ENCODE data around the gene MCF2L.

DNA sequence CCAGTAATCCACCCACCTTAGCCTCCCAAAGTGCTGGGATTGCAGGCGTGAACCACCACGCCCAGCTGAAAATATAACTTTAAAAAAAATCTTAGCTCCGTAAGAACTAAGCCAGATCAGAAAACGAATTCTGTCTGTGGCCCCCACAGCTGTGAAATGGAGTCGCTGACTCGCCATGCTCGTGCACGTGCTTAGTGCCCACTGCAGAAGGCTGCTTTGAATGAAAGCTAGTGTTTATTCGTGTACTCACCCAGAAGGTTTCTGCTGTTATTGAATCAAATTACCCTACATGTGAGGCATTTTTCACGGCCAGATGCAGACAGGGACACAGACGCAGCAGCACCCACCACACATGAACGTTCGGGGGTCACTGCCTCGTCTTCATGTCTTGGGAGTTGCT lies 74.9 kb downstream of the MCF2L start:
- TF ChIP-seq, protein P1, sequence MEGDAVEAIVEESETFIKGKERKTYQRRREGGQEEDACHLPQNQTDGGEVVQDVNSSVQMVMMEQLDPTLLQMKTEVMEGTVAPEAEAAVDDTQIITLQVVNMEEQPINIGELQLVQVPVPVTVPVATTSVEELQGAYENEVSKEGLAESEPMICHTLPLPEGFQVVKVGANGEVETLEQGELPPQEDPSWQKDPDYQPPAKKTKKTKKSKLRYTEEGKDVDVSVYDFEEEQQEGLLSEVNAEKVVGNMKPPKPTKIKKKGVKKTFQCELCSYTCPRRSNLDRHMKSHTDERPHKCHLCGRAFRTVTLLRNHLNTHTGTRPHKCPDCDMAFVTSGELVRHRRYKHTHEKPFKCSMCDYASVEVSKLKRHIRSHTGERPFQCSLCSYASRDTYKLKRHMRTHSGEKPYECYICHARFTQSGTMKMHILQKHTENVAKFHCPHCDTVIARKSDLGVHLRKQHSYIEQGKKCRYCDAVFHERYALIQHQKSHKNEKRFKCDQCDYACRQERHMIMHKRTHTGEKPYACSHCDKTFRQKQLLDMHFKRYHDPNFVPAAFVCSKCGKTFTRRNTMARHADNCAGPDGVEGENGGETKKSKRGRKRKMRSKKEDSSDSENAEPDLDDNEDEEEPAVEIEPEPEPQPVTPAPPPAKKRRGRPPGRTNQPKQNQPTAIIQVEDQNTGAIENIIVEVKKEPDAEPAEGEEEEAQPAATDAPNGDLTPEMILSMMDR (conservative IDR thresholded peaks at IDR 0.05; ENCODE audit: low read depth in 2 of 2), result no peak
- TF ChIP-seq POLR2AphosphoS5 (IDR thresholded peaks at IDR 0.05; ENCODE audit: low read depth), result no peak
- no peak for TF ChIP-seq EZH2 (IDR thresholded peaks at IDR 0.05; ENCODE audit: low read depth, unreplicated experiment)
